ENCODE results near the gene MZB1. TPM values are rescaled to one million over a fixed set of nuclear protein-coding genes. Genes with fewer than 3 reads are reported as not detected.

The MZB1 gene
- total RNA-seq, 2 experiments from 2014 or later, result 0.42 to 0.63 TPM

- intact Hi-C loops (cut with DNase I, micrococcal nuclease), result loop anchor here in 1 of 2 experiments (5.0 to 10.0 kb wide), 6 partner anchors 359 to 1073 kb away; partner anchors contain the start of genes CDC25C, CYSTM1, EGR1 and FAM53C
- no peaks in the 10 kb centered on the region for H3K27me3 Mint-ChIP-seq
- CTCF ChIA-PET, result no interaction called here
- Histone ChIP-seq H3K27ac (ENCODE audit: low read depth in 1 of 2, low read length in 2 of 2) (no peak overlapping the region), H3K4me1 (ENCODE audit: insufficient read depth, low read length) (peaks cover 14% of the 10 kb centered on the region), H3K36me3 (ENCODE audit: insufficient read depth, low read length) (no peaks in the 10 kb centered on the region), H3K9me3 (ENCODE audit: control insufficient read depth in 1 of 2, insufficient read depth in 1 of 2, low read length in 2 of 2) (no peaks in the 10 kb centered on the region), H3K27me3 (ENCODE audit: control insufficient read depth in 1 of 2, insufficient read depth in 2 of 2, low read length in 2 of 2) (no peaks in the 10 kb centered on the region), H3K4me3 (ENCODE audit: low read length) (no peak overlapping the region)
- POLR2A ChIA-PET, result no interaction called here
- H3K9me3 Mint-ChIP-seq, result no peaks in the 10 kb centered on the region
- ATAC-seq (ENCODE audit: poor library complexity), result no peak
- H3K4me3 Mint-ChIP-seq, result no peak overlapping the region
- peaks cover 26% of the 10 kb centered on the region for H3K4me1 Mint-ChIP-seq (ENCODE audit: low read depth)
- peaks cover 5% of the 10 kb centered on the region for H3K36me3 Mint-ChIP-seq (ENCODE audit: low read depth)
- no peak for DNase-seq
- H3K27ac Mint-ChIP-seq, result no peak overlapping the region
- TF ChIP-seq CTCF (IDR thresholded peaks at IDR 0.05), result no peak
These were observed 18.5 kb upstream of the MZB1 start for GRCh38 chr5:139408191-139408590.

- Mint-ChIP-seq H3K4me1 (ENCODE audit: low read depth) (peaks cover 33% of the 10 kb centered on the region), H3K36me3 (ENCODE audit: low read depth) (peaks cover 5% of the 10 kb centered on the region), H3K27ac (no peak overlapping the region), H3K27me3 (no peaks in the 10 kb centered on the region), H3K9me3 (no peaks in the 10 kb centered on the region), H3K4me3 (no peak overlapping the region)
- Histone ChIP-seq H3K4me3 (ENCODE audit: low read length) (no peak overlapping the region), H3K4me1 (ENCODE audit: insufficient read depth, low read length) (peaks cover 20% of the 10 kb centered on the region), H3K27me3 (ENCODE audit: control insufficient read depth in 1 of 2, insufficient read depth in 2 of 2, low read length in 2 of 2) (no peaks in the 10 kb centered on the region), H3K27ac (ENCODE audit: low read depth in 1 of 2, low read length in 2 of 2) (no peak overlapping the region), H3K36me3 (ENCODE audit: insufficient read depth, low read length) (no peaks in the 10 kb centered on the region), H3K9me3 (ENCODE audit: control insufficient read depth in 1 of 2, insufficient read depth in 1 of 2, low read length in 2 of 2) (no peaks in the 10 kb centered on the region)
- ChIA-PET CTCF (no interaction called here), POLR2A (interaction anchor here (1.3 kb wide), 1 partner anchor 15 kb away, joined by 7 read pairs; no protein-coding TSS in a partner anchor)
- intact Hi-C loops (cut with DNase I, micrococcal nuclease), result loop anchor here in 1 of 2 experiments (5.0 to 10.0 kb wide), 6 partner anchors 360 to 1073 kb away; partner anchors contain the start of genes CDC25C, CYSTM1, EGR1 and FAM53C
- DNase-seq, result no peak
- TF ChIP-seq CTCF (IDR thresholded peaks at IDR 0.05), result no peak
- no peak for ATAC-seq (ENCODE audit: poor library complexity)
These were observed 17.8 kb upstream of the MZB1 start for GRCh38 chr5:139407517-139407916.

GRCh38 chr5:139406963-139407362 is 17.2 kb upstream of the MZB1 start:
- POLR2A ChIA-PET, result interaction anchor here (0.8 to 1.3 kb wide), 2 partner anchors 15 to 32 kb away, joined by 3 to 7 read pairs; partner anchors contain the start of gene DNAJC18
- Histone ChIP-seq H3K4me1 (ENCODE audit: insufficient read depth, low read length) (peaks cover 21% of the 10 kb centered on the region), H3K36me3 (ENCODE audit: insufficient read depth, low read length) (no peaks in the 10 kb centered on the region), H3K27ac (ENCODE audit: low read depth in 1 of 2, low read length in 2 of 2) (no peak overlapping the region), H3K9me3 (ENCODE audit: control insufficient read depth in 1 of 2, insufficient read depth in 1 of 2, low read length in 2 of 2) (no peaks in the 10 kb centered on the region), H3K27me3 (ENCODE audit: control insufficient read depth in 1 of 2, insufficient read depth in 2 of 2, low read length in 2 of 2) (no peaks in the 10 kb centered on the region), H3K4me3 (ENCODE audit: low read length) (no peak overlapping the region)
- CTCF ChIA-PET, result no interaction called here
- H3K27ac Mint-ChIP-seq, result no peak overlapping the region
- no peak for DNase-seq
- H3K4me1 Mint-ChIP-seq (ENCODE audit: low read depth), result peaks cover 35% of the 10 kb centered on the region
- TF ChIP-seq CTCF (IDR thresholded peaks at IDR 0.05), result no peak
- no peaks in the 10 kb centered on the region for H3K27me3 Mint-ChIP-seq
- intact Hi-C loops (cut with DNase I, micrococcal nuclease), result loop anchor here in 1 of 2 experiments (5.0 to 10.0 kb wide), 6 partner anchors 360 to 1072 kb away; partner anchors contain the start of genes CDC25C, CYSTM1, EGR1 and FAM53C
- no peaks in the 10 kb centered on the region for H3K9me3 Mint-ChIP-seq
- ATAC-seq (ENCODE audit: poor library complexity), result no peak
- H3K36me3 Mint-ChIP-seq (ENCODE audit: low read depth), result peaks cover 5% of the 10 kb centered on the region
- no peak overlapping the region for H3K4me3 Mint-ChIP-seq

Measured in CD4-positive, alpha-beta T cell (primary cell).